ENCODE data around the gene AKAP1. TPM values are rescaled to one million over a fixed set of nuclear protein-coding genes. Genes with fewer than 3 reads are reported as not detected.

The AKAP1 gene
- total and polyA plus RNA-seq, 2 donors (not counting 1 experiment from before 2014, with no cell fraction given): 20.1 to 26.6 TPM

GRCh38 chr17:57142925-57143324, 57.9 kb downstream of the AKAP1 start:
- no peak overlapping the region for H2AFZ ChIP-seq (ENCODE audit: insufficient read depth, low read depth, low read length, poor library complexity, severe bottlenecking)
- intact Hi-C loops (cut with micrococcal nuclease): no loop called here
- WGBS (ENCODE audit: insufficient coverage): 92% methylated on average over 3 of the region's 4 CpGs

GRCh38 chr17:57143361-57143760, 58.3 kb downstream of the AKAP1 start:
- no peaks in the 10 kb centered on the region for H3K79me2 ChIP-seq (ENCODE audit: control insufficient read depth, insufficient read depth, low read length)
- H3K9me3 Mint-ChIP-seq (ENCODE audit: insufficient read depth): no peaks in the 10 kb centered on the region
- no peaks in the 10 kb centered on the region for H3K4me1 ChIP-seq (ENCODE audit: control insufficient read depth in 2 of 2, insufficient read depth in 2 of 2, low read length in 2 of 2)
- no peak for DNase-seq
- H3K27me3 Mint-ChIP-seq: peaks cover 5% of the 10 kb centered on the region
- no peak overlapping the region for H3K4me3 ChIP-seq (ENCODE audit: control extremely low read depth in 1 of 5, extremely low read depth in 1 of 5, insufficient read depth in 1 of 5, low read depth in 2 of 5, low read length in 4 of 5)
- no peak overlapping the region for H2AFZ ChIP-seq (ENCODE audit: insufficient read depth, low read depth, low read length, poor library complexity, severe bottlenecking)
- CTCF ChIA-PET: interaction anchor here (0.7 to 1.6 kb wide), 3 partner anchors 14 to 604 kb away, joined by 3 read pairs; no protein-coding TSS in a partner anchor
- no peaks in the 10 kb centered on the region for H3K27me3 ChIP-seq (replicated peaks in 1 of 4; ENCODE audit: control extremely low read depth in 1 of 4, control insufficient read depth in 3 of 4, insufficient read depth in 4 of 4, low read length in 3 of 4)
- no peaks in the 10 kb centered on the region for H4K20me1 ChIP-seq (ENCODE audit: control insufficient read depth, insufficient read depth, low read length, poor library complexity, severe bottlenecking)
- H3K36me3 ChIP-seq (replicated peaks in 1 of 2; ENCODE audit: control extremely low read depth in 1 of 2, control insufficient read depth in 1 of 2, extremely low read depth in 1 of 2, insufficient read depth in 2 of 2, low read length in 1 of 2): no peaks in the 10 kb centered on the region
- H3K27ac Mint-ChIP-seq: no peak overlapping the region
- no peak overlapping the region for H3K4me3 Mint-ChIP-seq
- no peaks in the 10 kb centered on the region for H3K4me1 Mint-ChIP-seq
- no peaks in the 10 kb centered on the region for H3K9me3 ChIP-seq (ENCODE audit: control extremely low read depth in 1 of 3, control insufficient read depth in 2 of 3, insufficient read depth in 1 of 3, low read length in 2 of 3)
- POLR2A ChIA-PET: no interaction called here
- intact Hi-C loops (cut with micrococcal nuclease): no loop called here
- 79% methylated on average over 2 of the region's 2 CpGs for WGBS (ENCODE audit: insufficient coverage)
- TF ChIP-seq EZH2 (IDR thresholded peaks at IDR 0.05; ENCODE audit: borderline replicate concordance, insufficient read depth, low read depth, low read length, poor library complexity, severe bottlenecking): no peak
- no peak for TF ChIP-seq CTCF (IDR thresholded peaks at IDR 0.05)
- no peak overlapping the region for H3K9ac ChIP-seq (ENCODE audit: low read length)
- ATAC-seq (ENCODE audit: low read depth): no peak
- H3K4me2 ChIP-seq (replicated peaks; ENCODE audit: low read depth, low read length, poor library complexity, severe bottlenecking): no peak overlapping the region
- H3K27ac ChIP-seq (ENCODE audit: low read length in 2 of 2): no peak overlapping the region

More at GRCh38 chr17:57142925-57143324, 57.9 kb downstream of the AKAP1 start:
- no peaks in the 10 kb centered on the region for H3K4me1 ChIP-seq (ENCODE audit: control insufficient read depth in 2 of 2, insufficient read depth in 2 of 2, low read length in 2 of 2)
- no peaks in the 10 kb centered on the region for H3K27me3 ChIP-seq (replicated peaks in 1 of 4; ENCODE audit: control extremely low read depth in 1 of 4, control insufficient read depth in 3 of 4, insufficient read depth in 4 of 4, low read length in 3 of 4)
- no peak for ATAC-seq (ENCODE audit: low read depth)
- H3K9me3 Mint-ChIP-seq (ENCODE audit: insufficient read depth): no peaks in the 10 kb centered on the region
- H3K36me3 ChIP-seq (replicated peaks in 1 of 2; ENCODE audit: control extremely low read depth in 1 of 2, control insufficient read depth in 1 of 2, extremely low read depth in 1 of 2, insufficient read depth in 2 of 2, low read length in 1 of 2): no peaks in the 10 kb centered on the region
- H3K4me3 ChIP-seq (ENCODE audit: control extremely low read depth in 1 of 5, extremely low read depth in 1 of 5, insufficient read depth in 1 of 5, low read depth in 2 of 5, low read length in 4 of 5): no peak overlapping the region
- H3K4me1 Mint-ChIP-seq: no peaks in the 10 kb centered on the region
- POLR2A ChIA-PET: interaction anchor here (0.6 kb wide), 1 partner anchor 22 kb away, joined by 8 read pairs; no protein-coding TSS in a partner anchor
- no peaks in the 10 kb centered on the region for H3K79me2 ChIP-seq (ENCODE audit: control insufficient read depth, insufficient read depth, low read length)
- no peak for TF ChIP-seq CTCF (IDR thresholded peaks at IDR 0.05)
- no peak for TF ChIP-seq EZH2 (IDR thresholded peaks at IDR 0.05; ENCODE audit: borderline replicate concordance, insufficient read depth, low read depth, low read length, poor library complexity, severe bottlenecking)
- CTCF ChIA-PET: interaction anchor here (0.9 to 1.3 kb wide), 2 partner anchors 13 to 100 kb away, joined by 3 to 4 read pairs; no protein-coding TSS in a partner anchor
- H3K27ac Mint-ChIP-seq: no peak overlapping the region
- H3K4me2 ChIP-seq (replicated peaks; ENCODE audit: low read depth, low read length, poor library complexity, severe bottlenecking): no peak overlapping the region
- H3K27me3 Mint-ChIP-seq: peaks cover 6% of the 10 kb centered on the region
- no peaks in the 10 kb centered on the region for H4K20me1 ChIP-seq (ENCODE audit: control insufficient read depth, insufficient read depth, low read length, poor library complexity, severe bottlenecking)
- DNase-seq: no peak
- no peaks in the 10 kb centered on the region for H3K9me3 ChIP-seq (ENCODE audit: control extremely low read depth in 1 of 3, control insufficient read depth in 2 of 3, insufficient read depth in 1 of 3, low read length in 2 of 3)
- H3K9ac ChIP-seq (ENCODE audit: low read length): no peak overlapping the region
- H3K4me3 Mint-ChIP-seq: no peak overlapping the region
- no peak overlapping the region for H3K27ac ChIP-seq (ENCODE audit: low read length in 2 of 2)

Data from B cell (primary cell).